Stomach (tissue), 9 donors: Measurements from ENCODE around the gene C3AR1. TPM values are rescaled to one million over a fixed set of nuclear protein-coding genes. Genes with fewer than 3 reads are reported as not detected.

Experiments
- DNase-seq, 2 donors: peaks; one replicate each; pipeline versions ENCODE4 v3.0.0 to v3.0.0-alpha.2; 2013 to 2019
- H3K27ac ChIP-seq, 5 donors: fragments of 200-600 bp in 4 of 5; sonication (generic) in 4 of 5; one replicate each; pipeline ENCODE4 v1.5.1; 2013 to 2019; ENCODE audit warnings: mild to moderate bottlenecking in 1 of 5, moderate library complexity in 1 of 5
- H3K27me3 ChIP-seq, 3 donors: fragments of 200-600 bp; sonication (generic); one replicate each; pipeline ENCODE4 v1.5.1; 2017 to 2019; ENCODE audit warnings: mixed run types in 1 of 3
- H3K36me3 ChIP-seq, 4 donors: fragments of 200-600 bp; sonication (generic); 1 replicate in 3 of 4; 2 replicates in 1 of 4; pipeline ENCODE4 v1.5.1; 2016 to 2019
- H3K4me1 ChIP-seq, 4 donors: fragments of 200-600 bp; sonication (generic); one replicate each; pipeline ENCODE4 v1.5.1; 2016 to 2019
- H3K4me3 ChIP-seq, 4 donors: fragments of 200-600 bp; sonication (generic) in 3 of 4; one replicate each; pipeline ENCODE4 v1.5.1; 2016 to 2019; ENCODE audit warnings: mild to moderate bottlenecking in 1 of 4
- H3K9me3 ChIP-seq, 4 donors: fragments of 200-600 bp; sonication (generic); one replicate each; pipeline ENCODE4 v1.5.1; 2016 to 2019
- EP300 ChIP-seq: sonication (generic); formaldehyde crosslinking; IDR thresholded peaks from one replicate; pipeline ENCODE4 v1.6.1; 2017; ENCODE audit warnings: antibody characterized with exemption
- POLR2A ChIP-seq, 4 donors: fragments of 450-650 bp; IDR thresholded peaks; one replicate each; pipeline ENCODE4 v1.6.1; 2016; ENCODE audit warnings: antibody characterized with exemption in 4 of 4, control low read depth in 2 of 4, mild to moderate bottlenecking in 1 of 4, moderate library complexity in 1 of 4
- POLR2AphosphoS5 ChIP-seq, 3 donors: sonication (generic); formaldehyde crosslinking; IDR thresholded peaks; one replicate each; pipeline ENCODE4 v1.6.1; 2016; ENCODE audit warnings: antibody characterized with exemption in 3 of 3
- WGBS, 5 donors: extraction: QIAGEN DNeasy Blood & Tissue Kit in 3 of 5; methylation state at CpG; one replicate each; pipeline versions ENCODE4 v1.1.5 to v1.1.7; 2013 to 2018; 5-methylcytosine and 5-hydroxymethylcytosine counted together
- intact Hi-C: fragments of 100-400 bp; cut with DNase I; formaldehyde crosslinking; loops from one replicate; pipeline ENCODE4 v1.15.1; 2023; ENCODE audit warnings: low total_unique reads
- polyA plus RNA-seq, 3 donors: library from polyadenylated mRNA; stranded (reverse); fragments of 200-250 nt; gene quantifications; one replicate each; pipeline ENCODE4 v1.2.3, GENCODE V29; 2013
- total RNA-seq, 5 donors: library from RNA; depleted of rRNA; stranded (reverse); fragments of >200 nt; gene quantifications; one replicate each; pipeline versions ENCODE4 v1.1.0 to v1.2.3, GENCODE V29; 2014 to 2016
- TF ChIP-seq, protein P1 (sequence below), 7 experiments: fragments of 450-650 bp in 4 of 7; fragments of 200-600 bp in 3 of 7; sonication (generic) in 3 of 7; IDR thresholded peaks; one replicate each; pipeline ENCODE4 v1.5.1; 2016 to 2019; ENCODE audit warnings: antibody characterized with exemption in 7 of 7, control low read depth in 2 of 7, mild to moderate bottlenecking in 1 of 7
- donor health status: healthy with polysubstance abuse.
- donor health status: Bipolar disorder and iron deficiency.
- donor health status: healthy.

Gene C3AR1
- total and polyA plus RNA-seq, 8 donors = 0.89 to 8.8 (median 3.5) TPM; not detected in 1

DNA sequence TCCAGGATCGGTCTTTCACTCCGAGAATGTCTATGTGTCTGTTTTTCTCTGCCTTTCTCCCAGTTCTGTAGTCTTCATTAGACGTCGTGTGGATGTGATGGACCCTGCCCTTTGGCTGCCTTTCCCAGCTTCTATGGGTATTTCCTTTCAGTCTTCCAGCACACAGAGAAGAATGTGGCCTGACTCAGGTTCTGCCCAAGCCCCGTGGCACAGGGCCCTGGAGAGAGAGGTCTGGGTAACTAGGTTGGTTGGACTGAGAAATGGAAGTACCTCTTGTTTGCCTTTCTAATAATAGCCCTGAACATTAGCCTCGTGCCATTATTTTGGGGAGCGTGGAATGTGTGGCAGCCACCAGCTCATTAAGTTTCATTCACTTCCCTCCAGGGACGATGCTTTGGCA, 29.8 kb downstream of the C3AR1 start:
- no peaks in the 10 kb centered on the region for H3K9me3 ChIP-seq
- H3K4me1 ChIP-seq = peaks cover 63 to 75% (median 70%) of the 10 kb centered on the region in 4 donors
- peak overlapping the region; percentile 34 to 98 (median 97) for H3K27ac ChIP-seq
- no peaks in the 10 kb centered on the region for H3K27me3 ChIP-seq
- peaks cover 15 to 20% (median 18%) of the 10 kb centered on the region in 4 donors for H3K36me3 ChIP-seq
- TF ChIP-seq POLR2AphosphoS5 (IDR thresholded peaks at IDR 0.05) = no peak
- no peak for TF ChIP-seq EP300
- no peak for TF ChIP-seq POLR2A (IDR thresholded peaks at IDR 0.05)
- TF ChIP-seq, protein P1, sequence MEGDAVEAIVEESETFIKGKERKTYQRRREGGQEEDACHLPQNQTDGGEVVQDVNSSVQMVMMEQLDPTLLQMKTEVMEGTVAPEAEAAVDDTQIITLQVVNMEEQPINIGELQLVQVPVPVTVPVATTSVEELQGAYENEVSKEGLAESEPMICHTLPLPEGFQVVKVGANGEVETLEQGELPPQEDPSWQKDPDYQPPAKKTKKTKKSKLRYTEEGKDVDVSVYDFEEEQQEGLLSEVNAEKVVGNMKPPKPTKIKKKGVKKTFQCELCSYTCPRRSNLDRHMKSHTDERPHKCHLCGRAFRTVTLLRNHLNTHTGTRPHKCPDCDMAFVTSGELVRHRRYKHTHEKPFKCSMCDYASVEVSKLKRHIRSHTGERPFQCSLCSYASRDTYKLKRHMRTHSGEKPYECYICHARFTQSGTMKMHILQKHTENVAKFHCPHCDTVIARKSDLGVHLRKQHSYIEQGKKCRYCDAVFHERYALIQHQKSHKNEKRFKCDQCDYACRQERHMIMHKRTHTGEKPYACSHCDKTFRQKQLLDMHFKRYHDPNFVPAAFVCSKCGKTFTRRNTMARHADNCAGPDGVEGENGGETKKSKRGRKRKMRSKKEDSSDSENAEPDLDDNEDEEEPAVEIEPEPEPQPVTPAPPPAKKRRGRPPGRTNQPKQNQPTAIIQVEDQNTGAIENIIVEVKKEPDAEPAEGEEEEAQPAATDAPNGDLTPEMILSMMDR (IDR thresholded peaks at IDR 0.05) = no peak
- intact Hi-C loops = no loop called here
- 45 to 59% (median 50%) methylated on average over 8 of the region's 8 CpGs for WGBS, 5 donors
- H3K4me3 ChIP-seq = peak overlapping the region in 1 of 4 donors; percentile 70
- DNase-seq = peak in 1 of 2 donors; percentile 79

DNA sequence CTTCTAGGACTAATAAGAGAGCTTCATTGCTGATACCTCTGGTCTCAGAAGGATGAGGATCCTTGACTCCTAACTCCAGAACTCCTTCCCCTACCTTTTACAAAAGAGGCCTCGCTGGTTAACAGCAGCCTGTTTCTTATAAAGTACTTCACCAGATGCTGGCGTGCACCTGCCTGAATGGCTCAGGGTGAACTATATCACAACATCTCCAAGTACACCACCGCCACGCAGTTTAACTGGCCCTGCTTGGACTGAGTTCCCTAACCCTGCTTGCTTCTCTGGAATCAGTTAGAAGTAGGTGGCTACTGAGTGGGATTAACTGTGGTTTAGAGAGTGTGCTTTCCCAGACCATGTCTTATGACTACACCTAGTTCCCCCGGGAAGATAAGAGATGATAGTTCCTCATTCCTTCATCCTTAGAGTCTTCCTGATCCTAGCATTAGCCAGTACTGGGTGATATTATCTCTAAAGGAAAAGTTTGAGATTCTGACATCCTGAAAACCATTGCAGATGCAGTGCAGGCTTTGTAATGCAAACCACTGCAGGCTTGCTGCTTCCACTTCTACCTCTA, 30.6 kb downstream of the C3AR1 start:
- DNase-seq = no peak
- peak overlapping the region in 3 of 4 donors; percentile 70 to 95 (median 75) for H3K4me3 ChIP-seq
- H3K27me3 ChIP-seq = no peaks in the 10 kb centered on the region
- peak overlapping the region; percentile 11 to 98 (median 97) for H3K27ac ChIP-seq
- WGBS, 5 donors = 27 to 55% (median 48%) methylated on average over 5 of the region's 5 CpGs
- no peak for TF ChIP-seq EP300
- no peak for TF ChIP-seq POLR2A (IDR thresholded peaks at IDR 0.05)
- TF ChIP-seq, protein P1 (IDR thresholded peaks at IDR 0.05) = no peak
- TF ChIP-seq POLR2AphosphoS5 (IDR thresholded peaks at IDR 0.05) = no peak
- intact Hi-C loops = no loop called here
- H3K4me1 ChIP-seq = peaks cover 63 to 75% (median 72%) of the 10 kb centered on the region in 4 donors
- H3K9me3 ChIP-seq = no peaks in the 10 kb centered on the region
- H3K36me3 ChIP-seq = peaks cover 7 to 12% (median 10%) of the 10 kb centered on the region in 4 donors

DNA sequence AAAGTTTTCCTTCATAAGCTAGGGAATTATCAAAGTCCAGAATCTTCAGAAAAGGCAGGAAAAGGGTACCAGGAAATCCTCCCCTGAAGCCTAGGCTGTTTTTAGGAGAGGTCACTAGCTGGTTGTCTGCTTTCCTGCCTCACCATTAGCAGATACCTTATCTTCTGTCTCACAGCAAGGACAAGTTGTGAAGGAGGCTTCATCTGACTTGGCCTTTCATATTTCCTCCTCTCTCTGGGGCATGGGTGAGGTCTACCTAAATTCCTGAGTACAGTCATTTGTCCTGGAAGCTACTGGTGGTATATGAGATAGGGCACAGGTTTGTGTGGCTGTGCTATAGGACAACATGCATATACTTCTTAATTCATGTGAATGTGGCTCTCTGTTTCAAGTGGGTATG, 31.4 kb downstream of the C3AR1 start:
- TF ChIP-seq POLR2A (IDR thresholded peaks at IDR 0.05) (no peak), EP300 (no peak)
- Histone ChIP-seq H3K4me1 (peaks cover 63 to 75% (median 72%) of the 10 kb centered on the region in 4 donors), H3K9me3 (no peaks in the 10 kb centered on the region), H3K4me3 (peak overlapping the region; percentile 70 to 95 (median 78)), H3K27ac (peak overlapping the region; percentile 11 to 98 (median 97)), H3K36me3 (peaks cover 0 to 5% (median 3%) of the 10 kb centered on the region in 4 donors), H3K27me3 (no peaks in the 10 kb centered on the region)
- no peak for DNase-seq
- intact Hi-C loops = no loop called here

DNA sequence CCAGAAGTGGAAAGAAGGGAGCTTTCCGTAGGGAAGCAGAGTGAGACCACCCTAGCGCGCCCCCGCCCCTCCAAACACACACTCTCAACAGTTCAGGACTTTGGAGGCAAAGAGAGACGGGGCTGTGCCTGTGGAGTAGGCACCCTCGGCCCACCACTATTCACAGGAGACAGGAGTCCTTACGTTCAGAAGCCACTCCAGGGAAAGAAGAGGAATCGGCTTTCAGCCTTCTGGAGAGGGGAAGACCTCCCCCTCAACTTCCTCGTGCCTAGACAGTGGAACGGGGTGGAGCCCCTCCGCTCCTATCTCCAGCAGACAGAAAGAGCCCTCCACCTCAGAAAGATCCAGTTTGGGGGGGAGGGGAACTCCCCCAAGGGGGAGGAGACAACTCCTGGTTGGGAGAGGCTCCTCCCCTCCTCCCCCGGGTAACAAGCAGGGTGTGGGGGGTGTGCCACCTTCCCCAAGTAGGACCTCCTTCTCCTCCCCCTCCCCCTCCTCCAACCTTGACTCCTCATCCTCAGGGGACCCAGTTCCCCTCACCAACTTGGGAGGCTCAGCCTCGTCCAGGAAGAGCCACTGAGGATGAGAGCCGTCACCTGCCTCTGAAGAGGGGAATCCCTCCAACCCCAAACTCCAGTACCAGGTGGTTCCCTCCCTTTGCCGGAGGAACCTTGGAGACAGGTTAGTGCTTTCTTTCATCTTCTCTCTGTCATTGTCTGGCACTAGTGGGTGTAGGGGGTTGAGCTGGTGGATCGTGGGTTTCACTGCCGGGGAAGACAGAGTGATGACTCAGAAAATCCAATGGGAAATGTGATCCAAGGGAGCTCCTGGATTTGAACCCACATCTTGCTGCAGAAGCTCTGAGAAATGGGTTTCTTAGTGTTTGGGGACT, 32.8 kb downstream of the C3AR1 start:
- intact Hi-C loops = no loop called here
- 2 to 6% (median 4%) methylated on average over 14 to 17 of the region's 17 CpGs for WGBS, 5 donors
- Histone ChIP-seq H3K27ac (peak overlapping the region; percentile 94 to 98 (median 98)), H3K4me1 (peaks cover 49 to 61% (median 59%) of the 10 kb centered on the region in 4 donors), H3K4me3 (peak overlapping the region; percentile 70 to 95 (median 78)), H3K27me3 (no peaks in the 10 kb centered on the region), H3K36me3 (no peaks in the 10 kb centered on the region), H3K9me3 (no peaks in the 10 kb centered on the region)
- DNase-seq = peak in 1 of 2 donors; percentile 84
- TF ChIP-seq POLR2A (IDR thresholded peaks at IDR 0.05) (no peak), POLR2AphosphoS5 (IDR thresholded peaks at IDR 0.05) (no peak), EP300 (no peak)
- TF ChIP-seq, protein P1 (IDR thresholded peaks at IDR 0.05) = no peak
